ENCODE data around the gene FCHSD1.

DNA sequence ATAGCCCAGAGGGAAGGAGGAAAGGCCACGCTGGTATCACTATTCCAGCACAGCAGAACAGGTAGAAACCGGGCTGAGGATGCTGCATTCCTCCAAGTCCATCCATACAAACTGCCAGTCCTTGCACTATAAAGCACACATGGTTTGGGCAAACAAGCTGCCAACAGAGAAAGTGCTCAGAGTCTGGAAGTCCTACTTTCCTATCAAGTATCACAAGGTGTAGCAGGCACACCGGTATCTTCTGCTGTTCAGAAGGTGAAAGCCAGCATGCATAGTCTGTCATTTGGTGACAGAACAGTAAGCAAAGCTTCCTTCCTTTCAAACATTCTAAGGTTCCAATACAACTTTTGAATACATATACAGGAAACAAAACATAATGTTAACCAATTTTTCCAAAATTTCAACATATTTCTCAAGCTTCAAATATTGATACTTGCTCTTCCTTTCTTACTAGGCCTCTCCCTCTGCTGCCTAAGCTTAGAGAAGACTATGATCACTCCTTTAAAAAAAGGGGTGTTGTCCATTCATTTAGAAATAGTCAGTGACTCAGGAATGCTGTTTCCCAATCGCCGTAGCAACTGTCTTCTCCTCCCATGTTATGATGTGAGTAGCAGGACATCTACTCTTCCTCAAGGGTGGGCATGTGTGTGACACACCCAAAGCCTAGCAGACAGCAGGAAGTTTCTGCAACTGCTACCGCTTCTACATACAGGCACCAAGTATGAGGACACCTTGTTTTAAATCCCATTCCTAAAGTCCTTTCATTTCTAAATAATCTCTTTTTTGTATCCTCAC, 47.1 kb downstream of the FCHSD1 start:
- TF ChIP-seq SUZ12 (IDR thresholded peaks at IDR 0.05; ENCODE audit: extremely low read depth, insufficient read depth, insufficient read length) (no peak), YY1 (IDR thresholded peaks at IDR 0.05; ENCODE audit: insufficient read depth, insufficient read length) (no peak)
